GM18502 (cell line): ENCODE results near the gene KIF12.
"Not testable (repeated sequence)": the region's sequence is repeated elsewhere in the genome, so short reads cannot be mapped to it uniquely, and the experiment has no call there.

Source experiments
- ATAC-seq: cut with Tn5 transposase; IDR thresholded peaks from one replicate; pipeline ENCODE4 v1.9.1; 2021; ENCODE audit warnings: mild to moderate bottlenecking; ENCODE audit not compliant: unreplicated experiment, poor library complexity

KIF12 gene

DNA sequence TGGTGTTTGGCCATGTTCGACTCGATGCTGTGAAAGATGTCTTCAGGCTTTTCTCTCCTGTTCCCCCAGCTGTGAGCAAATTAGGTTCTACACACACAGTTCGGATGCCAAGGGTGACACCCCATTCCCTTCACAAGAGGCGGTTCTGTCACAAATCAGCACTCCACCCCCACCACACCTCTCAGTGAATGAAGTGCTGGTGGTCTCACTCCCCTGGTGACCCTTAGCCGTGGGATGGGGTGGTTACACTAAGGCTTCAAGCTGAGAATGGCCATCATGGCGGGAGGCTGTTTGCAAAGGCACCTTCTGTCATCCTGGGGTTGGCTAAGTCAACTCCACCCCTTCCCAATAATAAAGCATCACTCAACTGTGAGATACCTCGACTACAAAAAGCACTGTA, 47.4 kb downstream of the KIF12 start:
- no peak for ATAC-seq

GRCh38 chr9:114051281-114051680, 47.8 kb downstream of the KIF12 start:
- no peak for ATAC-seq

GRCh38 chr9:114050646-114051045, 48.4 kb downstream of the KIF12 start:
- no peak for ATAC-seq

DNA sequence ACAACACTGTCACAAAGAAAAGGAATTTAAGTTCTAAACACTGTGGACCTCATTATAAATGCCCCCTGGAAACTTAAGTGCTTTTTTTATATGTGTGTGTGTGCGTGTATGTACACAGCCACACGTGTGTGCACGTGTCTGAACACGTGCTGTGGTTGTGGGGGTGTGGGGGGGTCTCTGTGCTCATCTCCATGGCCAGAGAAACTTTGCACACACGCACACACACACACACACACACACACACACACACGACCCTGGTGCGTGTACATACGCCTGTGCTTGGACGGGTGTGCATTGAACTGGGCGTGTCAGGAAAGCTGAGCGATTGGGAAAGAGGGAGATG, 48.9 kb downstream of the KIF12 start:
- ATAC-seq = no peak

DNA sequence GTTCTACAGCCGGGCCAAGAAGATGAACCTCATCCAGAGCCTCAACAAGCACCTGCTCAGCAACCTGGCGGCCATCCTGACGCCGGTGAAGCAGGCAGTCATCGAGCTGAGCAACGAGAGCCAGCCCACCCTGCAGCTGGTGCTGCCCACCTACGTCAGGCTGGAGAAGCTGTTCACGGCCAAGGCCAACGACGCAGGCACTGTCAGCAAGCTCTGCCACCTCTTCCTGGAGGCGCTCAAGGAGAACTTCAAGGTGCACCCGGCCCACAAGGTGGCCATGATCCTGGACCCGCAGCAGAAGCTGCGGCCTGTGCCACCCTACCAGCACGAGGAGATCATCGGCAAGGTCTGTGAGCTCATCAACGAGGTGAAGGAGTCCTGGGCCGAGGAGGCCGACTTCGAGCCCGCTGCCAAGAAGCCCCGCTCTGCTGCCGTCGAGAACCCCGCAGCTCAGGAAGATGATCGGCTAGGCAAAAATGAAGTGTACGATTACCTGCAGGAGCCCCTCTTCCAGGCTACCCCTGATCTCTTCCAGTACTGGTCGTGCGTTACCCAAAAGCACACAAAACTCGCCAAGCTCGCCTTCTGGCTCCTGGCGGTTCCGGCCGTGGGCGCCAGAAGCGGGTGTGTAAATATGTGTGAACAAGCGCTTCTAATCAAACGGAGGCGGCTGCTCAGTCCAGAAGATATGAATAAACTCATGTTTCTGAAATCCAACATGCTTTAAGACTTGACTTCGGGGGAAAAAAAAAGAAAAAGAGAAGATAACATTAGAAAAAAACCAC, 49.5 kb downstream of the KIF12 start:
- no peak for ATAC-seq

GRCh38 chr9:114048533-114049415, 50.3 kb downstream of the KIF12 start:
- no peak for ATAC-seq

DNA sequence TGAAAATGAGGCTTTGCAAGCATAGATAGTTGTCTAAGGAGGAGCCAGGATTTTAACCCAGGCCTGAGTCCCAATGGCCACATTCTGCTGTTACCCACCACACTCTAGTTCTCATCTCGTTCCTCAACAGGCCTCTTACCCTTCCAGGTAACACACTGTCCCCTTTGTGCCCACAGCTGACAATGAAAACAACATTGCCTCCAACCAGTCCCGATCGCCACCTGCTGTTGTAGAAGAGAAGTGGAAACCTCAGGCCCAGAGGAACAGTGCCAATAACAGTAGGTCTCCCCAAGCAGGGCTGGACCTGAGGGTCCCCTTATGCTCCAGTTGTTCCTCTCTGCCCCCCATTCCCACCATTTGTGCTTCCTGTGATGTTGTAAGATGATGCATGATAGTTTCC, 51.4 kb downstream of the KIF12 start:
- ATAC-seq = no peak

DNA sequence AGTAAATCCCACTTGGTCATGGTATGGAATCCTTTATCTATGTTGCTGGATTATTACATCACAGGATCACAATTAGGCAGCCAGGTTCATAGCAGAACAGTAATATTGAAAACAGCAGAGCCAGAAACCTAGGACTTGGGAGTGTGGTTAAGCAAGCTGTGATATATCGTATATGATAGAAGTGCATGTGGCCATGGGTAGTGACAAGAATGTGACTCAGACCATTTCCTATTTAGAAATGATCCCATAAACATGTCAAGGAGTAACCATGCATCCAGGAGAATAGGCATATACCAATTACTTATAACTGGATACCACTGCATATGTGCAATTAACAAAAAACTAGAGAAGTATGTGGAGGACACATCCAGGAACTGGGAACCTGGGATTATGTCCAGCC, 52.2 kb downstream of the KIF12 start:
- no peak for ATAC-seq

DNA sequence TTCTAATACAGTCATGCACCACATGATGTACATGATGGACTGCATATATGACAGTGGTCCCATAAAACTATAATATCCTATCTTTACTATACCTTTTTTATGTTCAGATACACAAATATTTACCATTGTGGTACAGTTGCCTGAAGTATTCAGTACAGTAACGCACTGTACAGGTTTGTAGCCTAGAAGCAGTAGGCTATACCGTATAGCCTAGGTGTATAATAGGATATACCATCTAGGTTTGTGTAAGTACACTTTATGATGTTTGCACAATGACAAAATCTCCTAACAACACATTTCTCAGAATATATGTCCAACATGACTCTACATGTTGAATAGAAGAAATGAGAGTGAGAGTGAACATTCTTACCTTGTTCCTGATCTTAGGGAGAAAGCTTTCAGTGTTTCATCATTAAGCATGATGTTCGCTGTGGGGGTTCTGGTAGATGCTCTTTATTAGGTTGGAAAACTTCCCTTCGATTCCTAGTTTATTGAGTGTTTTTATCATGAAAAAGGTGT, 52.8 kb downstream of the KIF12 start:
- no peak for ATAC-seq

- ATAC-seq = not testable (repeated sequence)
Observed at GRCh38 chr9:114043660-114044059, 55.4 kb downstream of the KIF12 start.
